Right lobe of liver (tissue), 4 donors: ENCODE results near the gene AXIN1.

Experiments used
- CTCF ChIP-seq, 4 donors: fragments of 200-600 bp in 3 of 4; fragments of 450-650 bp in 1 of 4; IDR thresholded peaks; one replicate each; pipeline versions ENCODE4 v1.5.1 to v1.8.0; 2016 to 2022; ENCODE audit warnings: antibody characterized with exemption in 4 of 4, mild to moderate bottlenecking in 2 of 4
- POLR2A ChIP-seq: fragments of 450-650 bp; IDR thresholded peaks from one replicate; pipeline ENCODE4 v1.6.1; 2017; ENCODE audit warnings: antibody characterized with exemption, mild to moderate bottlenecking
- donor health status: DM: no; HTN: no; CAD: no.
- donor health status: DM: no; HTN: no; CAD: no.
- donor health status: DM: no; HTN: yes; CAD: no.

- TF ChIP-seq CTCF (IDR thresholded peaks at IDR 0.05): no peak
- TF ChIP-seq POLR2A: no peak
Measured at GRCh38 chr16:284204-285120, 68.1 kb downstream of the AXIN1 start.
